Germinal center (tissue), 1 donor: Measurements from ENCODE around the gene C2orf78.
"Not testable (repeated sequence)": the region's sequence is repeated elsewhere in the genome, so short reads cannot be mapped to it uniquely, and the experiment has no call there.

Experiments
- DNase-seq: peaks from one replicate; pipeline ENCODE4 v3.0.0; 2012; ENCODE audit warnings: mixed read lengths, low spot score

Gene C2orf78, protein sequence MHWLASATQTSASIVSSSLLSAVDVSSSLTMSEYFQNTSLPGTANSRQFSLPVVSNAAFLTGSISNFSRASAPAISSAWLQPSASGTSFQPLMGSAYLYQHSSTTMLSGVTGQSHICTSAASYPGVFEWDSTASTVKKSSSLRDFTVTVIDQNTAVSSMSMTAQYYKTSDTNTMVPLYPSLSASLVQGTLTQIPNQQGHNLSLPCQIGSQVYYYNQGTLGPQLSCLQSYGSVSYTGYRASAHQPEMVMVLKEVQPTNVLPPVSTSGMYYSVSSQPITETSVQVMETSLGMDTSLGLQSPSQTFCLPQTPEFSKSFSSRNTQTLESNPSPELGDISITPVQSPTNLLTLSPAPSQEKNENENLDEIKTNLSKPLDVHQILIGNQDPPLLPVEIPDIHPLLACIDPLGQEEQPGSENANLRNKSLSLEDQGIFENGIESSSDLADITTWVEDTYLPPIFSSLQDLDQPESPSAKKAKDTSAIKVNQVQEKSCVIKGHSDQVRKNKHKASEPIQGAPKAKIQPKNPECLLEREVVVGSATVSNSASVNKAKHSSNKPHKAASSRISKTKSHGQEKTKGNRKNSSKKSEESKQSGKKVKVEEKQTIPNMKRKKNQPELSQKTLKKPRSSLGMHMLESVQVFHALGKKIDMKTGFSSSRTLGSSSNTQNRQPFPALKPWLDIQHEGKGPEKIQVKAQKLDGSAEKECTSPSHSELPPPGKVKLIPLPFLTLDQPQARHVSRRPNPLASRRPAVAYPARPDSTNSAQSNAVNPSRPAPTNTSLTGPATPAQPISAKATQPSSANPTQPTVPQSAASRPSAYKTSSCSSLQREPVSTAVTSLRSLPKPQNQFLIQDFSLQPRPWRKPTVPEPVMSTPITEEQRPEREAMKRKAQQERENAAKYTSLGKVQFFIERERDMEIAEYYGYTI

GRCh38 chr2:73783883-73784282 lies at the start of gene C2orf78:
C2orf78 (plus strand) TSS chr2:73784183; CDS start chr2:73784310, 127 bp downstream.
- not testable (repeated sequence) for DNase-seq

DNA sequence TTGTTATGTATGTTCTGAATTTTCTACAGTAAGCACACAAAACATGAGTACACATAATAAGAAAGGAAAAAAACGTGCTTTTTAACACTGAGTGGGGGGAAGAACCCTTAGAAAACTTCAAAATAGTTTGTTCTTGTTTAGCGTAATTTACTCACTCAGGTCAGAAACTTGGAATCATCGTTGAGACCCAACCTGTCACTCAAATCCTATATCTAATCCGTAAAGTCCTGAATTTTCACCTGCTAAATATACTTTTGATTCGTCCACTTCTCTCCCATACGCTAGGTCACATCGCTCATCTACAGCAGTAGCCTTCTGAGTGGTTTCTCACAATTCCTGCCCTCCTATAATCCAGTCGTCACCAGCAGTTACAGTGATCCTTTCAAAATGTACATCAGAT lies 47.6 kb upstream of the C2orf78 start:
- no peak for DNase-seq

DNA sequence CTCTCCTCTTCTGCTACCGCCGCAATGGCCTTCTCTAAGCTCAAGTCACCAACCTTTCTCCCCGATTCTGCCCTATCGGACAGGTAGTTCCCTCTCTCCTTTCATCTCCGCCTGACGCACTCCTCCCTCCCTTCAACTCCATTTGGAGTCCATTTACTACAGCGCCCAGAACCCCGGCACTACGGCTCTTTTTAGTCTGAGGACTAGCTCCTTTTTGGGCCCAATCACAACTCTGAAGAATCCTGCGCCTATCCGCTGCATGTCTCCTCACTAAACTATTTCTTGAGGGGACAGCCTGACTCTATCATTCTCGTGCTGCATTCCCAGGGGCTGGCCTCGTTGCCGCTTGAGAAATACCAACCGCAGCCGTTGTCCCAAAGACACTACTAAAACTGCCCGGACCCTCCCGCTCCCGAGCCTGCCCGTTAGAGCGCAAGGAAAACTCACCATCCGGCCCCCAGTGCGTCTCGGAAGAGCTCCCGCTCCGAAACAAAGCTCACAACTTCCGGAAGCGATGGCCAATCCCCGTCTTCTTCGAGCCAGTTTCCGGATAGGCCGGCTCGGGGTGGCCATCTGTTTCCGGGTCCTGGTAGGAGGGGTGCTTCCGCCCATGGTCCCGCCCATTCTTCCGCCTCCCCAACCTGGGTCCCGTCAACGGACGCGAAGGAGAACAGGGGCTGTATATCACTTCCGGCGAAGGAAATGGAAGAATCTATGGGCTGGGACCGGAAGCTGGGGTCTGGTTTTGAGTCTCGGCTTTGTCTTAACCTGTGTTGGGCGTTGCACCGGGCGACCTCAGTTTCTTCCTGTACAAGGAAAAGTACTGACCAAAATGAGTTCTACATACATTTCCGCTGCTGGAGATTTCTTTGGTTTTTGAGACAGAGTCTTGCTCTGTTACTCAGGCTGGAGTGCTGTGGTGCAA lies 46.9 kb upstream of the C2orf78 start, which contains the start of gene TPRKB:
Gene TPRKB (minus strand): TSS at position 491 of the 925 bp plus-strand sequence. CDS start 2,776 bp downstream, outside the sequence.
- DNase-seq = peak; percentile 97

- DNase-seq = no peak
Observed at GRCh38 chr2:73739101-73739500, 44.9 kb upstream of the C2orf78 start.

DNA sequence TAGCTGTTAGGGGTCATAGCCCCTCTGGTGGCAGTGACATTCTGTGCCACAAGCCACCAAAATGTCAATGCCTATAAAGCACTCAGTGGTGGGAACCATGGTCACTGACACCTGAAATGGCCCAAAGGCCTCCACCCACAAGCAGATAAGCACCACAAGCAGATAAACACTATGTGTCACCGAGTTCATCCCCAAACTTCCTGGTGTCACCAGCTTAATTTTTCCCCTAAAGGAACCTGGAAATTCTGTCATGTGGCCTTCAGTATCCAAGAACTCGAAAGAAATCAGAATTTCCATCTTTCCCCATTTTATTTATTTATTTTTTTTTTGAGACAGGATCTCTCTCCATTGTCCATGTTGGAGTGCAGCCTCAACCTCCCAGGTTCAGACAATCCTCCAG lies 43.2 kb upstream of the C2orf78 start:
- DNase-seq = no peak

DNA sequence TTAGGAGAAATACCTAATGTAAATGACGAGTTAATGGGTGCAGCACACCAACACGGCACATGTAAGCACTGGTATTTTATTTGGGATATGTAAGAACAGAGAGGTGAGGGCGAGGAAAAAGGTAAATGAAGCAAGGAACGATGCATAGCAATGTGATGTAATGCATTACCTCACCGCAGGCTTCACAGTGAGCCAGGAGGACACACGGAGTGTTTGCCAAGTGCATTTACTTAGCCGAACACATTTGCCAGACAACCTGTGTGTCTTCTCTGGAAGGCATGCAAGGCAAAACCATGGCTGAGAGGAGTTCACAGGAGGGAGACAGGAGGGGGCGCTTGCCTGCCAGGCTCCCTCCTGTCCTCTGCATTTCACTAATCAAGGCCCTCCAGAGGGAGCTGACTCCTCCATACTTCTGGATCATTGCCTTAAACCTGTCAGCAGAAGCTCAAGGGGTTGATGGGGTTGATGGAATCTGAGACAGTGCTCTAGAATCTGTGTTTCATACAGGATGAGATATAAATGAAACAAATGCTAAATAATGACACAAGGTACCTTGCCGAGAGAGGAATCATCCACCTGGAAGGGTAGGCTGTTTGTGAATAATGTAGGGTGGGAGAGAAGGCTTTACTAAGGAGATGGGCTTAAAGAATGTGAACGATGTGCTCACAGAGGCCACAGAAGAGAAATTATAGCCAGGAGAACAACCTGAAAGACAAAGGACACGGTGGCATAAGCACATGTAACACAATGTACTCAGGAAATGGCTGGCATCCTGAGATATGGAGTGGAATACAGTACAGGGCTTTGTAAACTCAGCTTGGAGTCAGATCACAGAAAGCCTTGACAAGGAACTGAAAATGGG lies 37.7 kb upstream of the C2orf78 start:
- DNase-seq = no peak

DNA sequence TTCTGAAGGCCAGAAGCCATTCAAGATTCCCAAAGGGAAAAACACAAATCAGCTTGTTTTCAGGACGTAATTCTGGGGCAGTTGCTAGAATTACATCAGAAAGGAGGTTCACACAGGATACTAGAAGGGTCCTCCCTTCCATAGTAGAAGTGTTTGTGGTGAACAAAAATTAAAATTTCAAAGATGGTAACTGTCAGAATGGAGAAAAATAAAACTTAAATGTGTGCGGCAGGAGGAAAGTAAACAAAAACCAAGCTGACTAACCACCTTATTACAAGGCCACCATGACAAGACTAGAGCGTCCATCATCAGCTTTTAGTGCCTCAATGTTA lies 37.1 kb upstream of the C2orf78 start:
- DNase-seq = no peak

DNA sequence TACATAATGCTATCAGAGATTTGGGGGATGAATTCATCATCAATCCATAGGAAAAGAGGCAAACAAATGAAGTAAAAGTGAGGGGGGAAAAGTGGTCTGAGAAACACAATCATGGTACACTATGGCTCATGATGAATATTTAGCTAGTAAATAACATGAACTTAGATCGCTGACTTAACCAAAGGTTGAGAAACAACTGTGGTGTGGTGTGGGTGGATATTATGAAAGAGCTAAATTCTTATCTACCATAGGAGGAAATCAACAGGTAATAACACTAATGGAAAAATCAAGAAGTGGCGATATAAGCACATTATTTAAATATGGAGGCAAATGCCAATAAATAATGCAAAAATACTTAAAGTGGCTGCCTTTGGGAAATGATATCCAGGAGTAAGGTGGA lies 34.7 kb upstream of the C2orf78 start:
- DNase-seq = no peak

GRCh38 chr2:73754332-73754731 lies 29.7 kb upstream of the C2orf78 start:
- DNase-seq = not testable (repeated sequence)

DNA sequence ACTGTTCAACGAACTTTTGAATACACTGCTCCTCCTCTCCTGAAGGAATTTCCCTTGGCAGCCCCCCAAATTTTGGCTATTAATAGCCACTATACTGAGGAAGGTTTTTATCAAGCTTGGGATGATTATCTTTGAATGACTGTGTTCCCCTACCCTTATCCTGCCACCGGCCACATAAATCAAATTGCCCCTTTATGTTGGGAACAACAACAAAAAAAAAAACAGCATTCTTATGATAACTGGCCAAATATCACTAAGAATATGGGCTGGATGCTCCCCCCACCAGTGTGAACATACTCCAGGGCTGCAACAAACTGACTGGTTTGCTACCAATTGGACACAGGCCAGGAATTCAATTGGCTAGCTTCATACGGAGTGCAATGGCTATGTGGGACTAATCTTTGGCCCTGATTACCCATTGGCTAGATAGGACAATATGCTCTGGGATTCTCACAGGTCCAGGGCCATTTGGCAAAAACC lies 24.7 kb upstream of the C2orf78 start:
- DNase-seq = no peak

- no peak for DNase-seq
Observed at GRCh38 chr2:73759904-73760303, 24.1 kb upstream of the C2orf78 start.

- DNase-seq = no peak
Observed at GRCh38 chr2:73762571-73762970, 21.4 kb upstream of the C2orf78 start.

GRCh38 chr2:73764945-73765344 lies 19.0 kb upstream of the C2orf78 start:
- no peak for DNase-seq

DNA sequence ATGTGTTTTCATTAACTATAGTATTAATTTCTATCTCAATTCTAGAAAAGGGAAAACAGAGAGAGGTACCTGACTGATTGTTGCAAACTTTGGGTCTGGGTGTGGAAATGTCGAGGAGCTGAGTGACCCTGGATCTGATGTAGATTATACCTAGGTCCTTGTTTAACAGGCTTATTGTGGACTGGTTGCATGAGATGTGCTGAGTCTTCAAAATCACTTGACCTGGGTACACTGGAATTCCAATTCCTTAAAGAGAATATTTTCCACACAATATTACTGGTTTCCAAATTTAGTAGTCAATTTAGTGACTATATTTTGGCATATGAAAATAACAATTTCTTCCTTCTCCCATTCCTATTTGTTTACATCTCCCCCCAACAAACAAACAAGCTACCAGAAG lies 17.6 kb upstream of the C2orf78 start:
- no peak for DNase-seq

GRCh38 chr2:73766994-73767393 lies 17.0 kb upstream of the C2orf78 start:
- no peak for DNase-seq

DNA sequence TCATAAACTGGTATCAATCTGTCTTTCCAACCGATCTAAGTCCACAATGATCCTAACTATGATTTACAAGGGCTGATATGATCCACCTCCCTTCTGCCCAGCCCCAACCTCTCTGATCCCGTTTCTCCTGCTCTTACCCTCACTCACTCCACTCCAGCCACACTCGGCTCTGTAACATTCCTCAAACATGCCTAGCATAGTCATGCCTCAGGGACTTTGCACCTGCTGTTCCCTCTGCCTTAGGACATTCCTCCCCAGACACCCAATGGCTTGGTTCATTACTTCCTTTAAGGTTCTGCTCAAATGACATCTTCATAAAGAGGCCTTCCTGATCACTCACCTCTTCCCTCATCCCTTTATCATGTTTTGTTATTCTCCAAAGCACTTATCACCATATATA lies 13.3 kb upstream of the C2orf78 start:
- no peak for DNase-seq

DNA sequence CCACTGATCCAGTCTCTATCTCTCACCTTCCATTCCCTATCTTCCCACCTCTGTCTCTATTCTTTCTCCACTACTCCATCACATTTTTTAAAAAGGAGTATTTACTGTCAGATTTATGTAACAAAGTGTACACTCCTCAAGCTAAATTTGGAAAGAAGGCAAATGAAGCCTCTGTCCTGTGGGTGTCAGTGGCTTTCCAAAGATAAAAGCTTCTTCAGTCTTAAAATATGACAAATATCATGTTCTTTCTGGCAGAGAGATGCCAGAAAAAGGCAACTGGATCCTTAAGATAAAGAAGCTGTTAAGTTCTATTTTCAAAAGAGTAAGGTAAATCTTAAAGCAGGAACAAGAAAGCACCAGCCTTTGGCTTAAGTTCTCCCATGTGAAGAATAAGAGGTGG lies 11.2 kb upstream of the C2orf78 start:
- DNase-seq = no peak

- DNase-seq = no peak
Observed at GRCh38 chr2:73776381-73776780, 7.6 kb upstream of the C2orf78 start.

DNA sequence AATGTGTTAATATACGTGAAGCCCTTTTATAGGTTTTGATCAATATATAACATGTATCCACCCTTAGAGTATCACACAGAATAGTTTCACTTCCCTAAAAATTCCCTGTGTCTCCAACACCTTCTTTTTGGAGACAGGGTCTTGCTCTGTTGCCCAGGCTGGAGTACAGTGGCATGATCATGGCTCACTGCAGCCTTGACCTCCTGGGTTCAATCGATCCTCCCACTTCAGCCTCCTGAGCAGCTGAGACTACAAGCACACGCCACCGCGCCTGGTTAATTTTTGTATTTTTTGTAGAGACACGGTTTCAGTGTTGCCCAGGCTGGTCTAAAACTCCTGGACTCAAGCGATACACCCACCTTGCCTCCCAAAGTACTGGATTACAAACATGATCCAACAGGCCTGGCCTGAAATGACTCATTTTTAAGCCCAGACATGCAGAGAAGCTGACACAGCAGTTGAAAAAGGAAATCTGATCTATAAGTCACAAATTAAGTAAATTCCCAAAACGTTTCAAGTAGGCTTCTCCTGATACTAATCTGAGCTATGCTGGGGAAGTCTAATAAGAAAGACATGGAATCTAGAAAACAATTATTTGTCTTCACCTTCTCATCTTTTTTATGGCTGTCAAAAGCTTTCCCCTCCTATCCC lies 7.0 kb upstream of the C2orf78 start:
- DNase-seq = no peak

- DNase-seq = not testable (repeated sequence)
Observed at GRCh38 chr2:73778867-73779466, 5.0 kb upstream of the C2orf78 start.
